C4-2B (cell line): ENCODE data around the gene HOXC6.

ENCODE experiments used
- H3K27ac ChIP-seq: fragments of 450-650 bp; 2 replicates; pipeline ENCODE4 v1.5.1; 2017
- CTCF ChIP-seq: fragments of 450-650 bp; conservative IDR thresholded peaks from 2 replicates; pipeline ENCODE4 v1.5.1; 2017; ENCODE audit warnings: mild to moderate bottlenecking
- ZFX ChIP-seq: fragments of 450-650 bp; IDR thresholded peaks from 2 replicates; pipeline ENCODE4 v1.6.1; 2017

Gene HOXC6

GRCh38 chr12:54020591-54021405, 7.4 kb upstream of the HOXC6 start:
- no peak overlapping the region for H3K27ac ChIP-seq
- TF ChIP-seq ZFX (no peak), CTCF (no peak)

GRCh38 chr12:54021432-54022013, 6.7 kb upstream of the HOXC6 start:
- TF ChIP-seq CTCF (peak; percentile 64), ZFX (no peak)

GRCh38 chr12:54022960-54023884, 5.0 kb upstream of the HOXC6 start:
- H3K27ac ChIP-seq, result no peak overlapping the region

More at GRCh38 chr12:54021432-54022013, 6.7 kb upstream of the HOXC6 start:
- H3K27ac ChIP-seq, result peak overlapping the region; percentile 3; the same call in 1 of the 2 replicates

GRCh38 chr12:54024127-54024526, 4.1 kb upstream of the HOXC6 start:
- no peak overlapping the region for H3K27ac ChIP-seq
- no peak for TF ChIP-seq CTCF
- no peak for TF ChIP-seq ZFX

More at GRCh38 chr12:54022960-54023884, 5.0 kb upstream of the HOXC6 start:
- TF ChIP-seq ZFX (no peak), CTCF (no peak)

GRCh38 chr12:54024581-54025305, 3.5 kb upstream of the HOXC6 start:
- no peak overlapping the region for H3K27ac ChIP-seq
- TF ChIP-seq ZFX (no peak), CTCF (no peak)

GRCh38 chr12:54025499-54026405, 2.5 kb upstream of the HOXC6 start:
- no peak for TF ChIP-seq ZFX
- no peak for TF ChIP-seq CTCF
- no peak overlapping the region for H3K27ac ChIP-seq
